Neural cell (in vitro differentiated cells): ENCODE results near the gene FGD6.

Experiments
- EP300 ChIP-seq: fragments of 450-650 bp; conservative IDR thresholded peaks from 2 replicates; pipeline ENCODE4 v1.6.1; 2014; ENCODE audit warnings: antibody characterized with exemption, mild to moderate bottlenecking, moderate library complexity; ENCODE audit not compliant: poor library complexity, severe bottlenecking
- EZH2 ChIP-seq: fragments of 200-600, 300-800 bp; shearing (Covaris generic), sonication (generic); IDR thresholded peaks from 2 replicates; pipeline ENCODE4 v1.6.1; 2014; ENCODE audit warnings: antibody characterized with exemption, low read length, borderline replicate concordance, mild to moderate bottlenecking; ENCODE audit not compliant: insufficient read depth, poor library complexity, severe bottlenecking
- MXI1 ChIP-seq: fragments of 450-650 bp; conservative IDR thresholded peaks from 2 replicates; pipeline ENCODE4 v1.6.1; 2014; ENCODE audit warnings: antibody characterized with exemption, mild to moderate bottlenecking; ENCODE audit not compliant: poor library complexity, severe bottlenecking
- POLR2AphosphoS5 ChIP-seq: IDR thresholded peaks from 2 replicates; pipeline ENCODE4 v1.6.1; 2012
- RAD21 ChIP-seq: fragments of 450-650 bp; conservative IDR thresholded peaks from 2 replicates; pipeline ENCODE4 v1.6.1; 2014; ENCODE audit warnings: antibody characterized with exemption, mild to moderate bottlenecking, moderate library complexity
- TAF1 ChIP-seq: IDR thresholded peaks from 2 replicates; pipeline ENCODE4 v1.6.1; 2012; ENCODE audit warnings: low read depth
- TF ChIP-seq, protein P1 (sequence below): fragments of 450-650 bp; IDR thresholded peaks from 2 replicates; pipeline ENCODE4 v1.5.1; 2014; ENCODE audit warnings: antibody characterized with exemption, mild to moderate bottlenecking, moderate library complexity; ENCODE audit not compliant: poor library complexity, severe bottlenecking
- TF ChIP-seq, protein P2 (sequence below): IDR thresholded peaks from 2 replicates; pipeline ENCODE4 v1.6.1; 2012; ENCODE audit warnings: borderline replicate concordance

DNA sequence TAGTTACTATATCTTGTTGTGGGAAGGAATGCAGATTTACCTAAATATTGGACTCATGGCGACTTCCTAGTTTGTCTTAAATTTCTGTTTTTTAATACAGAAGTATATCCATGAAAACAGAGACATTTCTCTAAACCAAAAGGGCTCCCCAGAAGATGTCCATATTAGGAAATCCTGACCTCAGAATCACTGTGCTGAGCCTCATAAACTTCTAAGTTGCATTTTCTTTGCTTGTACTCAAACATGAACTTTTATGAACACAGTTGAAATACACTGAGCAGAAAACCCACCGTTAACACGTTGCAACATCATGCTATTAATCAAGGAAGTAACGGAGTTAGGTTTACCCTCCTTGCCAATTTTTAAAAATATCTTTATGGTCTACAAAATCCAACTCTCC is 100.9 kb downstream of the FGD6 start:
- TF ChIP-seq, protein P1, sequence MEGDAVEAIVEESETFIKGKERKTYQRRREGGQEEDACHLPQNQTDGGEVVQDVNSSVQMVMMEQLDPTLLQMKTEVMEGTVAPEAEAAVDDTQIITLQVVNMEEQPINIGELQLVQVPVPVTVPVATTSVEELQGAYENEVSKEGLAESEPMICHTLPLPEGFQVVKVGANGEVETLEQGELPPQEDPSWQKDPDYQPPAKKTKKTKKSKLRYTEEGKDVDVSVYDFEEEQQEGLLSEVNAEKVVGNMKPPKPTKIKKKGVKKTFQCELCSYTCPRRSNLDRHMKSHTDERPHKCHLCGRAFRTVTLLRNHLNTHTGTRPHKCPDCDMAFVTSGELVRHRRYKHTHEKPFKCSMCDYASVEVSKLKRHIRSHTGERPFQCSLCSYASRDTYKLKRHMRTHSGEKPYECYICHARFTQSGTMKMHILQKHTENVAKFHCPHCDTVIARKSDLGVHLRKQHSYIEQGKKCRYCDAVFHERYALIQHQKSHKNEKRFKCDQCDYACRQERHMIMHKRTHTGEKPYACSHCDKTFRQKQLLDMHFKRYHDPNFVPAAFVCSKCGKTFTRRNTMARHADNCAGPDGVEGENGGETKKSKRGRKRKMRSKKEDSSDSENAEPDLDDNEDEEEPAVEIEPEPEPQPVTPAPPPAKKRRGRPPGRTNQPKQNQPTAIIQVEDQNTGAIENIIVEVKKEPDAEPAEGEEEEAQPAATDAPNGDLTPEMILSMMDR: no peak
- TF ChIP-seq EP300: no peak
- no peak for TF ChIP-seq POLR2AphosphoS5
- TF ChIP-seq, protein P2, sequence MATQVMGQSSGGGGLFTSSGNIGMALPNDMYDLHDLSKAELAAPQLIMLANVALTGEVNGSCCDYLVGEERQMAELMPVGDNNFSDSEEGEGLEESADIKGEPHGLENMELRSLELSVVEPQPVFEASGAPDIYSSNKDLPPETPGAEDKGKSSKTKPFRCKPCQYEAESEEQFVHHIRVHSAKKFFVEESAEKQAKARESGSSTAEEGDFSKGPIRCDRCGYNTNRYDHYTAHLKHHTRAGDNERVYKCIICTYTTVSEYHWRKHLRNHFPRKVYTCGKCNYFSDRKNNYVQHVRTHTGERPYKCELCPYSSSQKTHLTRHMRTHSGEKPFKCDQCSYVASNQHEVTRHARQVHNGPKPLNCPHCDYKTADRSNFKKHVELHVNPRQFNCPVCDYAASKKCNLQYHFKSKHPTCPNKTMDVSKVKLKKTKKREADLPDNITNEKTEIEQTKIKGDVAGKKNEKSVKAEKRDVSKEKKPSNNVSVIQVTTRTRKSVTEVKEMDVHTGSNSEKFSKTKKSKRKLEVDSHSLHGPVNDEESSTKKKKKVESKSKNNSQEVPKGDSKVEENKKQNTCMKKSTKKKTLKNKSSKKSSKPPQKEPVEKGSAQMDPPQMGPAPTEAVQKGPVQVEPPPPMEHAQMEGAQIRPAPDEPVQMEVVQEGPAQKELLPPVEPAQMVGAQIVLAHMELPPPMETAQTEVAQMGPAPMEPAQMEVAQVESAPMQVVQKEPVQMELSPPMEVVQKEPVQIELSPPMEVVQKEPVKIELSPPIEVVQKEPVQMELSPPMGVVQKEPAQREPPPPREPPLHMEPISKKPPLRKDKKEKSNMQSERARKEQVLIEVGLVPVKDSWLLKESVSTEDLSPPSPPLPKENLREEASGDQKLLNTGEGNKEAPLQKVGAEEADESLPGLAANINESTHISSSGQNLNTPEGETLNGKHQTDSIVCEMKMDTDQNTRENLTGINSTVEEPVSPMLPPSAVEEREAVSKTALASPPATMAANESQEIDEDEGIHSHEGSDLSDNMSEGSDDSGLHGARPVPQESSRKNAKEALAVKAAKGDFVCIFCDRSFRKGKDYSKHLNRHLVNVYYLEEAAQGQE: no peak
- TF ChIP-seq EZH2: no peak
- no peak for TF ChIP-seq TAF1
- TF ChIP-seq RAD21: no peak
- TF ChIP-seq MXI1: no peak
